ENCODE data around the gene STIM2. TPM values are rescaled to one million over a fixed set of nuclear protein-coding genes. Genes with fewer than 3 reads are reported as not detected.
"Not testable (repeated sequence)": the region's sequence is repeated elsewhere in the genome, so short reads cannot be mapped to it uniquely, and the experiment has no call there.

STIM2 gene
- total RNA-seq, 4 donors from 2014 or later = 3.9 to 7.6 (median 4.9) TPM

DNA sequence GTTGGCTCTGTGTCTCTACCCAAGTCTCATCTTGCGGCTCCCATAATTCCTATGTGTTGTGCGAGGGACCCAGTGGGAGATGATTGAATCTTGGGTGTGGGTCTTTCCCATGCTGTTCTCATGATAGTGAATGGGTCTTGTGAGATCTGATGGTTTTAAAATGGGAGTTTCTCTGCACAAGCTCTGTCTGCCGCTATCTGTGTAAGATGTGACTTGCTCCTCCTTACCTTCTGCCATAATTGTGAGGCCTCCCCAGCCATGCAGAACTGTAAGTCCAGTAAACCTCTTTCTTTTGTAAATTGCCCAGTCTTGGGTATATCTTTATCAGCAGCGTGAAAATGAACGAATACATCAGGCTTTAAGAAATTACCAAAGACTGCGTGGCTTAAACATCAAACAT is 31.2 kb downstream of the STIM2 start:
- ATAC-seq (no peak), DNase-seq (no peak)
- Histone ChIP-seq H3K9me3 (no peaks in the 10 kb centered on the region), H3K4me3 (no peak overlapping the region), H3K4me1 (peaks cover 5 to 6% of the 10 kb centered on the region in 2 donors), H3K27ac (no peak overlapping the region), H3K36me3 (no peaks in the 10 kb centered on the region), H3K27me3 (no peaks in the 10 kb centered on the region)
- intact Hi-C loops (cut with DNase I; ENCODE audit: low total_unique reads) (no loop called here), in situ Hi-C loops (cut with MboI; ENCODE audit: low sequenced_read_pairs in 4 of 4) (no loop called here)
- no peak for TF ChIP-seq POLR2A (IDR thresholded peaks at IDR 0.05)
- TF ChIP-seq, protein P1, sequence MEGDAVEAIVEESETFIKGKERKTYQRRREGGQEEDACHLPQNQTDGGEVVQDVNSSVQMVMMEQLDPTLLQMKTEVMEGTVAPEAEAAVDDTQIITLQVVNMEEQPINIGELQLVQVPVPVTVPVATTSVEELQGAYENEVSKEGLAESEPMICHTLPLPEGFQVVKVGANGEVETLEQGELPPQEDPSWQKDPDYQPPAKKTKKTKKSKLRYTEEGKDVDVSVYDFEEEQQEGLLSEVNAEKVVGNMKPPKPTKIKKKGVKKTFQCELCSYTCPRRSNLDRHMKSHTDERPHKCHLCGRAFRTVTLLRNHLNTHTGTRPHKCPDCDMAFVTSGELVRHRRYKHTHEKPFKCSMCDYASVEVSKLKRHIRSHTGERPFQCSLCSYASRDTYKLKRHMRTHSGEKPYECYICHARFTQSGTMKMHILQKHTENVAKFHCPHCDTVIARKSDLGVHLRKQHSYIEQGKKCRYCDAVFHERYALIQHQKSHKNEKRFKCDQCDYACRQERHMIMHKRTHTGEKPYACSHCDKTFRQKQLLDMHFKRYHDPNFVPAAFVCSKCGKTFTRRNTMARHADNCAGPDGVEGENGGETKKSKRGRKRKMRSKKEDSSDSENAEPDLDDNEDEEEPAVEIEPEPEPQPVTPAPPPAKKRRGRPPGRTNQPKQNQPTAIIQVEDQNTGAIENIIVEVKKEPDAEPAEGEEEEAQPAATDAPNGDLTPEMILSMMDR (IDR thresholded peaks at IDR 0.05 in 4 of 5, conservative IDR thresholded peaks at IDR 0.05 in 1 of 5) = no peak

- no peak for ATAC-seq
- H3K4me1 ChIP-seq = peaks cover 5 to 6% of the 10 kb centered on the region in 2 donors
These were observed 32.0 kb downstream of the STIM2 start for GRCh38 chr4:26892480-26893150.

GRCh38 chr4:26893491-26893890 is 32.9 kb downstream of the STIM2 start:
- intact Hi-C loops (cut with DNase I; ENCODE audit: low total_unique reads) = no loop called here
- ATAC-seq = no peak
- Histone ChIP-seq H3K9me3 (no peaks in the 10 kb centered on the region), H3K27me3 (no peaks in the 10 kb centered on the region), H3K4me1 (peaks cover 5 to 6% of the 10 kb centered on the region in 2 donors), H3K36me3 (no peaks in the 10 kb centered on the region), H3K4me3 (no peak overlapping the region), H3K27ac (no peak overlapping the region)
- TF ChIP-seq POLR2A (IDR thresholded peaks at IDR 0.05) = no peak
- TF ChIP-seq, protein P1 (IDR thresholded peaks at IDR 0.05 in 4 of 5, conservative IDR thresholded peaks at IDR 0.05 in 1 of 5) = no peak
- no peak for DNase-seq
- in situ Hi-C loops (cut with MboI; ENCODE audit: low sequenced_read_pairs in 4 of 4) = no loop called here

More at GRCh38 chr4:26892480-26893150, 32.0 kb downstream of the STIM2 start:
- Histone ChIP-seq H3K27ac (no peak overlapping the region), H3K9me3 (no peaks in the 10 kb centered on the region), H3K36me3 (no peaks in the 10 kb centered on the region), H3K27me3 (no peaks in the 10 kb centered on the region), H3K4me3 (no peak overlapping the region)
- in situ Hi-C loops (cut with MboI; ENCODE audit: low sequenced_read_pairs in 4 of 4) (no loop called here), intact Hi-C loops (cut with DNase I; ENCODE audit: low total_unique reads) (no loop called here)
- no peak for TF ChIP-seq POLR2A (IDR thresholded peaks at IDR 0.05)
- TF ChIP-seq, protein P1 (IDR thresholded peaks at IDR 0.05 in 4 of 5, conservative IDR thresholded peaks at IDR 0.05 in 1 of 5) = no peak
- no peak for DNase-seq

DNA sequence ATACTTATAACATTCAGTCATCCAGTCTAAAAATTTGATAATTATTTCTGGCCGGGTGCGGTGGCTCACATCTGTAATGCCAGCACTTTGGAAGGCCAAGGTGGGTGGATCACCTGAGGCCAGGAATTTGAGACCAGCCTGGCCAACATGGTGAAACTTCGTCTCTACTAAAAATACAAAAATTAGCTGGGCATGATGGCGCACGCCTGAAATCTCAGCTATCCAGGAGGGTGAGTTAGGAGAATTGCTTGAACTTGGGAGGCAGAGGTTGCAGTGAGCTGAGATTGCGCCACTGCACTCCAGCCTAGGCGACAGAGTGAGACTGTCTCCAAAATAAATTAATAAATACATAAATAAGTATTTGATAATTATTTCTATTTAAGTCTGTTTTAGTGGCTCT is 34.2 kb downstream of the STIM2 start:
- H3K9me3 ChIP-seq; ATAC-seq; H3K4me3 ChIP-seq; H3K27ac ChIP-seq; H3K4me1 ChIP-seq; intact Hi-C loops (cut with DNase I; ENCODE audit: low total_unique reads); DNase-seq; H3K27me3 ChIP-seq; in situ Hi-C loops (cut with MboI; ENCODE audit: low sequenced_read_pairs in 4 of 4); H3K36me3 ChIP-seq: not testable (repeated sequence)

DNA sequence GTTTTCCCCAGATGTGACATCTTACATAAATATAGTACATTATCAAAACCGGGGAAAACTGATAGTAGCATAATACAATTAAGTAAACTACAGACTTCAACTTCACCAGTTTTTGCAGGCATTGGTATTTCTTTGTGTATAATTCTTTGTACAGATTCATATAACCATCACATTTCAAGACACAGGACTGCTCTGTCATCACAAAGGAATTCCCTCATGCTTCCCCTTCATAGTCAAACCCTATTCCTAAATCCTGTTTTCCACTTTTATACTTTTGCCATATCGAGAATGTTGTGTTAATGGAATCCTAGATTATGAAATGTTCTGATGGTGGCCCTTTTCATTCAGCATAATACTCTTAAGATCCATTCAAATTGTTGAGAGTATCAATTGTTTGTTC is 36.0 kb downstream of the STIM2 start:
- intact Hi-C loops (cut with DNase I; ENCODE audit: low total_unique reads) = no loop called here
- in situ Hi-C loops (cut with MboI; ENCODE audit: low sequenced_read_pairs in 4 of 4) = no loop called here
- no peak for DNase-seq

More for the DNA sequence above, 36.0 kb downstream of the STIM2 start:
- ATAC-seq = no peak
- no peak overlapping the region for H3K4me3 ChIP-seq
- no peaks in the 10 kb centered on the region for H3K36me3 ChIP-seq
- H3K27me3 ChIP-seq = no peaks in the 10 kb centered on the region
- no peaks in the 10 kb centered on the region for H3K9me3 ChIP-seq
- TF ChIP-seq, protein P1 (IDR thresholded peaks at IDR 0.05 in 4 of 5, conservative IDR thresholded peaks at IDR 0.05 in 1 of 5) = no peak
- no peak for TF ChIP-seq POLR2A (IDR thresholded peaks at IDR 0.05)
- H3K27ac ChIP-seq = no peak overlapping the region
- peaks cover 6 to 9% of the 10 kb centered on the region in 2 donors for H3K4me1 ChIP-seq

Data from gastrocnemius medialis (tissue), 4 donors.